ENCODE measurements around the gene MET. TPM values are rescaled to one million over a fixed set of nuclear protein-coding genes. Genes with fewer than 3 reads are reported as not detected.
"Not testable (repeated sequence)": the region's sequence is repeated elsewhere in the genome, so short reads cannot be mapped to it uniquely, and the experiment has no call there.

The MET gene
- total RNA-seq, 1 donor from 2014 or later = 161 TPM

- no peaks in the 10 kb centered on the region for H3K36me3 ChIP-seq (ENCODE audit: control insufficient read depth, insufficient read depth, low read length)
- no peak for DNase-seq (ENCODE audit: low read depth)
- no peak for TF ChIP-seq CTCF (IDR thresholded peaks at IDR 0.05; ENCODE audit: insufficient read depth, low read length, poor library complexity, severe bottlenecking)
- no peaks in the 10 kb centered on the region for H3K27me3 ChIP-seq (ENCODE audit: control insufficient read depth, insufficient read depth, low read length)
- H3K4me3 ChIP-seq (ENCODE audit: low read depth, low read length) = no peak overlapping the region
Observed at GRCh38 chr7:116653646-116654045, 18.4 kb upstream of the MET start.

DNA sequence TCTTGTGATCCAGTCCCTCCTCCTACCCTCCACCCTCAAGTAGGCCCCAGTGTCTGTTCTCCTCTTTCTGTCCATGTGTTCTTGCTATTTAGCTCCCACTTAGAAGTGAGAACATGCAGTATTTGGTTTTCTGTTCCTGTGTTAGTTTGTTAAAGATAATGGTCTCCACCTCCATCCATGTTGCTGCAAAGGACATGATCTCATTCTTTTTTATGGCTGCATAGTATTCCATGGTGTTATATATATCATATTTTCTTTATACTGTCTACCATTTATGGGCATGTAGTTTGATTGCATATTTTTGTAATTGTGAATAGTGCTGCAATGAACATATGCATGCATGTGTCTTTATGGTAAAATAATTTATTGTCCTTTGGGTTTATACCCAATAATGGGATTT is 12.7 kb upstream of the MET start:
- not testable (repeated sequence) for H3K27me3 ChIP-seq (ENCODE audit: control insufficient read depth, insufficient read depth, low read length); H3K36me3 ChIP-seq (ENCODE audit: control insufficient read depth, insufficient read depth, low read length); H3K4me3 ChIP-seq (ENCODE audit: low read depth, low read length); DNase-seq (ENCODE audit: low read depth)

DNA sequence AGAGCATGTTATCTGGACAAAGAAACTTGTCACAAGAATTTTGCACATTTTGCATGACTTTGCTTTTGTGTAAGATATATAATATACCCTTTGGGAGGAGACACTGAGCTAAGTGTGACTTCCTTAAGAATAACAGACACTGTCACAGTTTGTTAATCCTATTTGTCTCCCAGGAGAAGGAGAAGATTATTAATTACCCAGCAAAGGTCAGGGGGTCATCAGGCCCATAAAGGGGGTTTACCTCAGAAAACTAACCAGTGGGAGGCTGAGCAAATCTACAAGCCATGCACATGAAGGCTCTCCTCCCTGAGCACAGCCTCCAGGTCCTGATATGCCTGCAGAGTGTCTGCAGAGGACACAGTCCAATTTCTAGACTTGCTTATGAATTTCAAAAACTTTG is 10.1 kb upstream of the MET start:
- no peak for DNase-seq (ENCODE audit: low read depth)
- Histone ChIP-seq H3K36me3 (ENCODE audit: control insufficient read depth, insufficient read depth, low read length) (no peaks in the 10 kb centered on the region), H3K27me3 (ENCODE audit: control insufficient read depth, insufficient read depth, low read length) (no peaks in the 10 kb centered on the region), H3K4me3 (ENCODE audit: low read depth, low read length) (no peak overlapping the region)
- no peak for TF ChIP-seq CTCF (IDR thresholded peaks at IDR 0.05; ENCODE audit: insufficient read depth, low read length, poor library complexity, severe bottlenecking)

GRCh38 chr7:116663744-116664143 is 8.3 kb upstream of the MET start:
- Histone ChIP-seq H3K27me3 (ENCODE audit: control insufficient read depth, insufficient read depth, low read length) (no peaks in the 10 kb centered on the region), H3K4me3 (ENCODE audit: low read depth, low read length) (no peak overlapping the region), H3K36me3 (ENCODE audit: control insufficient read depth, insufficient read depth, low read length) (no peaks in the 10 kb centered on the region)
- no peak for TF ChIP-seq CTCF (IDR thresholded peaks at IDR 0.05; ENCODE audit: insufficient read depth, low read length, poor library complexity, severe bottlenecking)
- no peak for DNase-seq (ENCODE audit: low read depth)

DNA sequence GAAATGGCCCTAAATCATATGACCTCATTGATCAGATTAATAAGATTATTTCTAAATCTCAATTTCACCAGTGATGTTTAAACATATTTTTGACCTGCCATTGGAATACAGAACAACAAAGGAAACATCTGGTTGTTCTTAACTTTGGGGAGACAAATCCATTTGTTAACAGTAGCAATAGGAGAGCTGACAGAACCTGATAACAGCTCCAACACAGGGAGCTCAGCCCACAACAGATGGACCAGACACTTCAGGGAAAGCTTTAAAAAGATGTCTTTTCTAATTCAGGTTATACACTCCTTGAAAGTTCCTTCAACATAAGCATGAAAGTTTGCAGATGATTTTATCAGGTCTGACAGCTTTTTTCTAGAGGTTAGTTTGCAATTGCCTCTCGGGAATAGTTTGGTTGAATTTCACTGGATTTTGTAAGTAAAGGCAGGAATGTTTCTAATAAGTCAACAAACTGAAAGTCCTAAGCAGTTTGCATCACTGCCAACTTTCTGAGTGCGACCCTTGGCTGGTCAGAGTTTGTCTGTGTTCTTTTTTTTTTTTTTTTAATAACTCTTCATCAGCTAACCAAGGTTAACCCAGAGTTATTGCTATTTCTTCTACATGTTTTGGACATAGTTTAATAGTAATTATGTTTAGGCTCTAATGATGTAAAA is 6.5 kb upstream of the MET start:
- H3K27me3 ChIP-seq (ENCODE audit: control insufficient read depth, insufficient read depth, low read length) = no peaks in the 10 kb centered on the region
- H3K4me3 ChIP-seq (ENCODE audit: low read depth, low read length) = no peak overlapping the region
- no peak for DNase-seq (ENCODE audit: low read depth)
- no peak for TF ChIP-seq CTCF (IDR thresholded peaks at IDR 0.05; ENCODE audit: insufficient read depth, low read length, poor library complexity, severe bottlenecking)
- H3K36me3 ChIP-seq (ENCODE audit: control insufficient read depth, insufficient read depth, low read length) = no peaks in the 10 kb centered on the region

- TF ChIP-seq CTCF (IDR thresholded peaks at IDR 0.05; ENCODE audit: insufficient read depth, low read length, poor library complexity, severe bottlenecking) = no peak
- DNase-seq (ENCODE audit: low read depth) = no peak
- H3K27me3 ChIP-seq (ENCODE audit: control insufficient read depth, insufficient read depth, low read length) = no peaks in the 10 kb centered on the region
- no peak overlapping the region for H3K4me3 ChIP-seq (ENCODE audit: low read depth, low read length)
- no peaks in the 10 kb centered on the region for H3K36me3 ChIP-seq (ENCODE audit: control insufficient read depth, insufficient read depth, low read length)
Observed at GRCh38 chr7:116669769-116670168, 2.2 kb upstream of the MET start.
